Endodermal cell (in vitro differentiated cells): Measurements from ENCODE around the gene ZNF22. TPM values are rescaled to one million over a fixed set of nuclear protein-coding genes. Genes with fewer than 3 reads are reported as not detected.

Experiments
- DNase-seq: peaks from one replicate; pipeline ENCODE4 v3.0.0-alpha.2; 2017
- H3K27ac ChIP-seq: 2 replicates; pipeline ENCODE4 v1.5.1; 2013; ENCODE audit warnings: mild to moderate bottlenecking, low read depth, low read length, moderate library complexity
- H3K27me3 ChIP-seq: 2 replicates; pipeline ENCODE4 v1.6.1; 2013; ENCODE audit warnings: mild to moderate bottlenecking, low read length, moderate library complexity; ENCODE audit not compliant: insufficient read depth, control insufficient read depth, poor library complexity, severe bottlenecking
- H3K36me3 ChIP-seq: 2 replicates; pipeline ENCODE4 v1.7.0; 2013; ENCODE audit warnings: mild to moderate bottlenecking, low read length, moderate library complexity; ENCODE audit not compliant: control insufficient read depth, insufficient read depth
- H3K4me1 ChIP-seq: one replicate; pipeline ENCODE4 v1.7.0; 2013; ENCODE audit warnings: low read length; ENCODE audit not compliant: control insufficient read depth, insufficient read depth
- H3K4me3 ChIP-seq: 2 replicates; pipeline ENCODE4 v1.5.1; 2013; ENCODE audit warnings: mild to moderate bottlenecking, low read length, moderate library complexity
- H3K9ac ChIP-seq: 2 replicates; pipeline ENCODE4 v1.6.1; 2013; ENCODE audit warnings: mild to moderate bottlenecking, low read length, moderate library complexity; ENCODE audit not compliant: poor library complexity, severe bottlenecking; ENCODE audit errors: extremely low read depth
- H3K9me3 ChIP-seq: 2 replicates; pipeline ENCODE4 v1.6.1; 2013; ENCODE audit warnings: mild to moderate bottlenecking, low read length, moderate library complexity; ENCODE audit not compliant: control insufficient read depth
- H3K27ac Mint-ChIP-seq: 2 replicates; pipeline ENCODE4 v1.8.0; 2020; ENCODE audit warnings: mixed read lengths
- H3K27me3 Mint-ChIP-seq: 2 replicates; pipeline ENCODE4 v1.8.0; 2021; ENCODE audit warnings: mild to moderate bottlenecking, mixed read lengths; ENCODE audit not compliant: insufficient read depth
- H3K36me3 Mint-ChIP-seq: 2 replicates; pipeline ENCODE4 v1.8.0; 2020; ENCODE audit warnings: low read depth, mixed read lengths
- H3K4me1 Mint-ChIP-seq: 2 replicates; pipeline ENCODE4 v1.8.0; 2020; ENCODE audit warnings: mixed read lengths
- H3K4me3 Mint-ChIP-seq: 2 replicates; pipeline ENCODE4 v1.8.0; 2020; ENCODE audit warnings: mild to moderate bottlenecking, moderate library complexity, mixed read lengths
- H3K9me3 Mint-ChIP-seq: 2 replicates; pipeline ENCODE4 v1.8.0; 2020; ENCODE audit warnings: mild to moderate bottlenecking, mixed read lengths
- WGBS, 2 experiments: methylation state at CpG; one replicate each; pipeline versions ENCODE4 v1.1.5 to v1.1.7; 2013; ENCODE audit warnings: missing lambda C conversion rate in 2 of 2, mixed read lengths in 1 of 2; ENCODE audit not compliant: insufficient coverage in 1 of 2, insufficient read length in 1 of 2; 5-methylcytosine and 5-hydroxymethylcytosine counted together
- total RNA-seq, 2 donors: library from RNA; stranded (reverse); fragmentation: NEBNext Ultra II Directional in 1 of 2; extraction: Animal tissue kit (Norgen Biotek cat#: 25700) in 1 of 2; gene quantifications; 2 replicates in 1 of 2; 3 replicates in 1 of 2; pipeline ENCODE4 v1.2.1, GENCODE V29; 2021
- TF ChIP-seq, protein P1 (sequence below): fragments of 200-600 bp; sonication (generic); conservative IDR thresholded peaks from 2 replicates; pipeline ENCODE4 v1.5.0; 2021; ENCODE audit warnings: antibody characterized with exemption, mild to moderate bottlenecking

ZNF22 gene
- total RNA-seq, 2 donors from 2014 or later = 35.5 to 42.5 TPM

DNA sequence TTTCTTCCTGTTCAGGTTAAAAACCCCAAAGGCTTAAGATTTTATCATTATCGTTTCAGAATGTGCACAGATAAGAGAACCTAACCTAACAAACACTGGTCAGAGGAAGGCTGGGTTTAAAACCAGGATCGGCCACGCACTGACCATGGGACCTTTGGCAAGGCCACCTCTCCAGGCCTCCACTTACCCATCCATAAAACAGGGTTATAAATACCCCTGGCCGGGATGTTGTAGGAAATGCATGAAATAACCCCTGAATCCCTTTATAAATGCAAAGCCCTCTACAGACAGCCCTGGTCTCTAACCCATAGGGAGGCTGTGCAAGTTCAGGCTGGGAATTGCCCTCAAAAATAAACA, 22.5 kb upstream of the ZNF22 start:
- Histone ChIP-seq H3K4me3 (peak overlapping the region; percentile 51), H3K27ac (peak overlapping the region; percentile 65), H3K36me3 (no peaks in the 10 kb centered on the region), H3K27me3 (no peaks in the 10 kb centered on the region), H3K9ac (no peak overlapping the region), H3K4me1 (peaks cover 25% of the 10 kb centered on the region), H3K9me3 (no peaks in the 10 kb centered on the region)
- peak overlapping the region; percentile 48 for H3K27ac Mint-ChIP-seq
- H3K4me1 Mint-ChIP-seq = peaks cover 44% of the 10 kb centered on the region
- H3K4me3 Mint-ChIP-seq = peak overlapping the region; percentile 38
- H3K36me3 Mint-ChIP-seq = no peaks in the 10 kb centered on the region
- peaks cover 4% of the 10 kb centered on the region for H3K27me3 Mint-ChIP-seq
- WGBS, 2 experiments = 80 to 83% methylated on average over 3 to 4 of the region's 4 CpGs
- TF ChIP-seq, protein P1, sequence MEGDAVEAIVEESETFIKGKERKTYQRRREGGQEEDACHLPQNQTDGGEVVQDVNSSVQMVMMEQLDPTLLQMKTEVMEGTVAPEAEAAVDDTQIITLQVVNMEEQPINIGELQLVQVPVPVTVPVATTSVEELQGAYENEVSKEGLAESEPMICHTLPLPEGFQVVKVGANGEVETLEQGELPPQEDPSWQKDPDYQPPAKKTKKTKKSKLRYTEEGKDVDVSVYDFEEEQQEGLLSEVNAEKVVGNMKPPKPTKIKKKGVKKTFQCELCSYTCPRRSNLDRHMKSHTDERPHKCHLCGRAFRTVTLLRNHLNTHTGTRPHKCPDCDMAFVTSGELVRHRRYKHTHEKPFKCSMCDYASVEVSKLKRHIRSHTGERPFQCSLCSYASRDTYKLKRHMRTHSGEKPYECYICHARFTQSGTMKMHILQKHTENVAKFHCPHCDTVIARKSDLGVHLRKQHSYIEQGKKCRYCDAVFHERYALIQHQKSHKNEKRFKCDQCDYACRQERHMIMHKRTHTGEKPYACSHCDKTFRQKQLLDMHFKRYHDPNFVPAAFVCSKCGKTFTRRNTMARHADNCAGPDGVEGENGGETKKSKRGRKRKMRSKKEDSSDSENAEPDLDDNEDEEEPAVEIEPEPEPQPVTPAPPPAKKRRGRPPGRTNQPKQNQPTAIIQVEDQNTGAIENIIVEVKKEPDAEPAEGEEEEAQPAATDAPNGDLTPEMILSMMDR = no peak
- H3K9me3 Mint-ChIP-seq = no peaks in the 10 kb centered on the region
- no peak for DNase-seq

DNA sequence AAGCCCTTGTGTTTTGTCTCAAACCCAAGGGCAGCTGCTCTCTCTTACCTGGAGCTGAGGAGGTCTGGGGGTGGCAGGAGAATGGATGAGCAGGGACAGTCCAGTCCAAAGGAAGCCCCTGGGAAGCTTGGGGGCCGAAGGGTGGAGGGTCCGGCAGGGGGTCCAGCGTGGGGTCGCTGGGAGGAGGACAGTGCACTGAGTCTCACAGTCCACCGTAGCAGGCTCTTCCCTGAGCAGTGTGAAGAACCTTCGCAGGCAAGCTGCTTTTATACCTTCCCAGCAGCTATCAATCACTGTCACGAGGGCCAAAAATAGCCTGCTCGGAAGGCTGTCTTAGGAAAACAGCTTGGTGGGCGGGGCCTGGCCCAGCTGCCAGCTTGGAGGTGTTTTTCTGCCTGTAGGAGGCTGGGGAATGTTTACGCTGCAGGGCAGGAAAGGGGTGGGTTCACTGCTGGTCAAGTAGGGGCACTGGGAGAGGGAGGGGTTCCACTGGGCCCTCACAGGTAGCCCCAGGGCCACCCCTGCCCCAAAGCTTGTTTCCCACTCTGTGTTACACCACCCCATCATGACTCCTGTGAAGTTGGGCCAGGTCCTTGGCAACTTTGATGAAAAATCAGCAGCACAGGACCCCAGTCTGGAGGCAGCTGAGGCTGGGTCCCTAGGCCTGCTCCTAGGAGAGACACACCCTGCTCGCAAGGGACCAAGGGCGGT, 22.0 kb upstream of the ZNF22 start, which contains the start of gene DEPP1:
Gene DEPP1 (minus strand): TSS at position 240 of the 711 bp plus-strand sequence. CDS start 779 bp downstream, outside the sequence.
- Histone ChIP-seq H3K4me3 (peak within 1 kb of the TSS; percentile 51), H3K36me3 (no peaks in the 10 kb centered on the region), H3K4me1 (peaks cover 25% of the 10 kb centered on the region), H3K27ac (peak within 1 kb of the TSS; percentile 65), H3K27me3 (no peaks in the 10 kb centered on the region), H3K9ac (peak within 1 kb of the TSS; percentile 11), H3K9me3 (no peaks in the 10 kb centered on the region)
- H3K27me3 Mint-ChIP-seq = peaks cover 4% of the 10 kb centered on the region
- TF ChIP-seq, protein P1 = peak; percentile 52
- H3K4me3 Mint-ChIP-seq = peak within 1 kb of the TSS; percentile 38
- peaks cover 39% of the 10 kb centered on the region for H3K4me1 Mint-ChIP-seq
- 0 to 37% methylated on average over 3 to 12 of the region's 12 CpGs for WGBS, 2 experiments
- peak within 1 kb of the TSS; percentile 64 for H3K27ac Mint-ChIP-seq
- DNase-seq = peak; percentile 95
- H3K9me3 Mint-ChIP-seq = no peaks in the 10 kb centered on the region
- no peaks in the 10 kb centered on the region for H3K36me3 Mint-ChIP-seq

DNA sequence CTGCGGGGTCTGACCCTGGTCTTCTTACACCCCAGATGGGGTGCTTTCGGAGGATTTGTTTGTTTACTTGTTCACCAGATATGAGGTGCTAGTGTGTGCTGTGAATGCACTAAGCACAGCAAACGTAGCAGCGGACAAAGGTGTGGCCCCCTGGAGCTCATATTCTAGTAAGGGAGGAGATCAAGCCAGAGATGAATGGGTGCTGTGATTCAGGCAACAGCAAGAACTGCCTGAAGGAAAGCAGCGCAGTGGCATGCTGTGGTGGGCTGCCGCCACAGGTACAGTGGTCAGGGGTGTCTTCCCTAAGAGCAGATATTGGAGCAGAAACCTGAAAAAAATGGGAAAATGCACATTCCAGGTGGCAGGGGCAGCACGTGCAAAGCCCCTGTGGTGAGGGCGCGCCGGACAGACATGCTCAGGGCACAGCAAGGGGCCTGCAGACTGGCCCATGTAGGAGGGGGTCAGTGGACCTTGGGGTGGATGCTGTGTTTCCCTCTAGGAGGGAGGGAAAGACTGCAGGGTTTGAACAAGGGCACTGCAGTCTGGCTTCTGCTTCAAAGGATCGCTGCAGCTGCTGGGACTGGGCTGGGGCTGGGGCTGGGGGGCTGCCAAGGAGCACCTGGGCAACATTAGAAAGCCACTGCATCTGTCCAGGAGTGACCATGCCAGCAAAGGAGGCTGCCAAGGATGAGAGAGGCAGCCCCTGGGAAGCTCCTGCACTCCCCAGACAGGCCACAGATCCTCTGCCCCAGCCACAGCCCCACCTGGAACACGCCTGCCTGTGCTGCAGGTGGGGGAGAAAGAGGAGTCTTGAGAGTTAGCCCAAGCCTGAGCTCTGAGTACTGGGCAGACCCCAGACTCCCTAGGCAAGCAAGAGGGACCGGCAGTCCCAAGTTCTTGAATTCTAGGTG, 21.2 kb upstream of the ZNF22 start:
- WGBS, 2 experiments = 87 to 89% methylated on average over 8 to 13 of the region's 13 CpGs
- H3K27ac ChIP-seq = peak overlapping the region; percentile 61
- peak overlapping the region; percentile 64 for H3K27ac Mint-ChIP-seq
- H3K36me3 Mint-ChIP-seq = no peaks in the 10 kb centered on the region
- H3K27me3 Mint-ChIP-seq = peaks cover 4% of the 10 kb centered on the region
- no peaks in the 10 kb centered on the region for H3K9me3 ChIP-seq
- peaks cover 25% of the 10 kb centered on the region for H3K4me1 ChIP-seq
- H3K36me3 ChIP-seq = no peaks in the 10 kb centered on the region
- H3K4me3 ChIP-seq = no peak overlapping the region
- no peak overlapping the region for H3K4me3 Mint-ChIP-seq
- no peaks in the 10 kb centered on the region for H3K27me3 ChIP-seq
- H3K9ac ChIP-seq = peak overlapping the region; percentile 11
- TF ChIP-seq, protein P1 = no peak
- DNase-seq = no peak
- H3K9me3 Mint-ChIP-seq = no peaks in the 10 kb centered on the region
- H3K4me1 Mint-ChIP-seq = peaks cover 38% of the 10 kb centered on the region
